ENCODE measurements around the gene ISCA2. TPM values are rescaled to one million over a fixed set of nuclear protein-coding genes. Genes with fewer than 3 reads are reported as not detected.

ISCA2 gene
- total and polyA plus RNA-seq, 9 of the 15 experiments (the other 6 are each of a cell fraction or from before 2014, with no cell fraction given) = 5.0 to 36.7 (median 18.1) TPM

DNA sequence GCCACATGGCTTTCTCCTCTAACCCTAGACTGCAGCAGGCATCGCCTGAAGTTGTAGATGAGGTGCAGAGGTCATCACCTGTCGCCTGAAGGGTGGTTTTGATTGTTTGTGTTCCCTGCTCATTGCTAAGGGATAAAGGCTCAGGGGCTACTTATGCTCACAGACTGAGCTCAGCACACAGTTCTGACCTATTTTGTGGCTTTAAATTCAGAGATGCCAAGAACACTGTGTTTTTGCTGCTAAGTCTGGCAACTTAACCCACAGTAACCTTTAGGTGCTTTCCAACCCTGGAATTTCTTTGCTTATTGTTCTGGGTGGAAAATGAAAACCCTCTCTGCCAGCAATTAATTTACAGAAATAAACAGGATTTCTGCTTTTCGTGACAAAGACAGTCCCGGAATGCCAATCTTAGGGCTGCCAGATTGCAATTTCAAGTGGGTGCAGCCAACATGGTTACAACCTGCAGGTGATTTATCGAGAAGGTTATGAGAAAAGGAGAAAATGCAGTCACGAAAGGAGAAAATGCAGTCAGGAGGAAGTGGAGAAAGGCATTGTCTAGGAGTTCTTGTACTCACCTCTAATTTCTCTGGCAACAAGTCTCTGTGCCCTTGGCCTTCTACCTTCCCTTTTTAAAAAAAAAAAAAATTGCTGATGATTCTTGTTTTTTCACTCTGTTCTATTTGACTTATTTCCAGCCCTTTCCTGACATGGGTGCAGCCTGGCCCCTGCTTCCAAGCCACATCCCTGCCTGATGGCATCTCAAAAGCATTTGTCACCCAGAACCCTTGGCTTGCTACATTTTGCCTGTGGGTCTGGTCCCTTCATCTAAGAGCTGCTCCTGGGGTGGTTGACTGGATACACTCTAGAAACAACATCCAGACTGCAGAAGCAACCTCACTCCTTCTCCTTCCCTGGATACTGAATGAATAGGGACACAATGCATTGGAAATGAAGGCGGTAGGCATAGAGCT lies 23.7 kb upstream of the ISCA2 start (continued):
- TF ChIP-seq, protein P1, sequence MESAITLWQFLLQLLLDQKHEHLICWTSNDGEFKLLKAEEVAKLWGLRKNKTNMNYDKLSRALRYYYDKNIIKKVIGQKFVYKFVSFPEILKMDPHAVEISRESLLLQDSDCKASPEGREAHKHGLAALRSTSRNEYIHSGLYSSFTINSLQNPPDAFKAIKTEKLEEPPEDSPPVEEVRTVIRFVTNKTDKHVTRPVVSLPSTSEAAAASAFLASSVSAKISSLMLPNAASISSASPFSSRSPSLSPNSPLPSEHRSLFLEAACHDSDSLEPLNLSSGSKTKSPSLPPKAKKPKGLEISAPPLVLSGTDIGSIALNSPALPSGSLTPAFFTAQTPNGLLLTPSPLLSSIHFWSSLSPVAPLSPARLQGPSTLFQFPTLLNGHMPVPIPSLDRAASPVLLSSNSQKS (CRISPR knock-in tag; IDR thresholded peaks at IDR 0.05) = no peak
- TF ChIP-seq MAZ (CRISPR knock-in tag; conservative IDR thresholded peaks at IDR 0.05 in 1 of 2, IDR thresholded peaks at IDR 0.05 in 1 of 2) (no peak), HIVEP1 (CRISPR knock-in tag; IDR thresholded peaks at IDR 0.05) (no peak), NFE2 (IDR thresholded peaks at IDR 0.05; ENCODE audit: low read depth) (no peak), JUND (IDR thresholded peaks at IDR 0.05; ENCODE audit: borderline replicate concordance, low read depth, low read length) (no peak), JUND (tag; IDR thresholded peaks at IDR 0.05; ENCODE audit: borderline replicate concordance, low read depth, low read length) (no peak), TCF7L2 (IDR thresholded peaks at IDR 0.05; ENCODE audit: low read depth, low read length) (no peak), PPARD (CRISPR knock-in tag; IDR thresholded peaks at IDR 0.05) (no peak), TBP (optimal IDR thresholded peaks at IDR 0.05; ENCODE audit: low read depth, low read length) (no peak)
- TF ChIP-seq, protein P2, sequence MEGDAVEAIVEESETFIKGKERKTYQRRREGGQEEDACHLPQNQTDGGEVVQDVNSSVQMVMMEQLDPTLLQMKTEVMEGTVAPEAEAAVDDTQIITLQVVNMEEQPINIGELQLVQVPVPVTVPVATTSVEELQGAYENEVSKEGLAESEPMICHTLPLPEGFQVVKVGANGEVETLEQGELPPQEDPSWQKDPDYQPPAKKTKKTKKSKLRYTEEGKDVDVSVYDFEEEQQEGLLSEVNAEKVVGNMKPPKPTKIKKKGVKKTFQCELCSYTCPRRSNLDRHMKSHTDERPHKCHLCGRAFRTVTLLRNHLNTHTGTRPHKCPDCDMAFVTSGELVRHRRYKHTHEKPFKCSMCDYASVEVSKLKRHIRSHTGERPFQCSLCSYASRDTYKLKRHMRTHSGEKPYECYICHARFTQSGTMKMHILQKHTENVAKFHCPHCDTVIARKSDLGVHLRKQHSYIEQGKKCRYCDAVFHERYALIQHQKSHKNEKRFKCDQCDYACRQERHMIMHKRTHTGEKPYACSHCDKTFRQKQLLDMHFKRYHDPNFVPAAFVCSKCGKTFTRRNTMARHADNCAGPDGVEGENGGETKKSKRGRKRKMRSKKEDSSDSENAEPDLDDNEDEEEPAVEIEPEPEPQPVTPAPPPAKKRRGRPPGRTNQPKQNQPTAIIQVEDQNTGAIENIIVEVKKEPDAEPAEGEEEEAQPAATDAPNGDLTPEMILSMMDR (IDR thresholded peaks at IDR 0.05 in 2 of 3, conservative IDR thresholded peaks at IDR 0.05 in 1 of 3; ENCODE audit: insufficient read depth in 2 of 3, low read depth in 1 of 3, low read length in 3 of 3) = no peak
- TF ChIP-seq, protein P3, sequence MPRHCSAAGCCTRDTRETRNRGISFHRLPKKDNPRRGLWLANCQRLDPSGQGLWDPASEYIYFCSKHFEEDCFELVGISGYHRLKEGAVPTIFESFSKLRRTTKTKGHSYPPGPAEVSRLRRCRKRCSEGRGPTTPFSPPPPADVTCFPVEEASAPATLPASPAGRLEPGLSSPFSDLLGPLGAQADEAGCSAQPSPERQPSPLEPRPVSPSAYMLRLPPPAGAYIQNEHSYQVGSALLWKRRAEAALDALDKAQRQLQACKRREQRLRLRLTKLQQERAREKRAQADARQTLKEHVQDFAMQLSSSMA (CRISPR knock-in tag; IDR thresholded peaks at IDR 0.05) = no peak

Measured in K562 (cell line).